HEK293 (cell line): Measurements from ENCODE around the gene CELA1.

Experiments
- GLIS1 ChIP-seq: fragments of 450-650 bp; formaldehyde crosslinking; IDR thresholded peaks from 2 replicates; pipeline ENCODE4 v1.5.1; 2016; ENCODE audit warnings: missing biosample characterization, missing genetic modification characterization
- GLIS2 ChIP-seq: fragments of 450-650 bp; formaldehyde crosslinking; IDR thresholded peaks from 2 replicates; pipeline ENCODE4 v1.5.1; 2016; ENCODE audit warnings: missing biosample characterization, missing genetic modification characterization
- HIC1 ChIP-seq: fragments of 450-650 bp; formaldehyde crosslinking; IDR thresholded peaks from 2 replicates; pipeline ENCODE4 v1.5.1; 2016; ENCODE audit warnings: missing biosample characterization, missing genetic modification characterization
- HOXD13 ChIP-seq: sonication (generic); formaldehyde crosslinking; IDR thresholded peaks from 2 replicates; pipeline ENCODE4 v1.8.0; 2022; ENCODE audit warnings: missing genetic modification reagents, borderline replicate concordance
- SCRT2 ChIP-seq: fragments of 450-650 bp; formaldehyde crosslinking; IDR thresholded peaks from 2 replicates; pipeline ENCODE4 v1.5.1; 2016; ENCODE audit warnings: missing biosample characterization, missing genetic modification characterization
- SETDB1 ChIP-seq: IDR thresholded peaks from one replicate; pipeline ENCODE4 v1.6.1; 2017; ENCODE audit warnings: mild to moderate bottlenecking, low read length, moderate library complexity, mixed read lengths; ENCODE audit not compliant: insufficient read length
- ZBTB17 ChIP-seq: fragments of 450-650 bp; formaldehyde crosslinking; IDR thresholded peaks from 2 replicates; pipeline ENCODE4 v1.5.1; 2016; ENCODE audit warnings: missing biosample characterization, missing genetic modification characterization
- ZBTB20 ChIP-seq: fragments of 450-650 bp; formaldehyde crosslinking; IDR thresholded peaks from 2 replicates; pipeline ENCODE4 v1.5.1; 2016; ENCODE audit warnings: missing biosample characterization, missing genetic modification characterization
- ZBTB7A ChIP-seq: fragments of 450-650 bp; formaldehyde crosslinking; IDR thresholded peaks from 2 replicates; pipeline ENCODE4 v1.5.1; 2016; ENCODE audit warnings: low read depth, missing biosample characterization, missing genetic modification characterization
- ZFP3 ChIP-seq: fragments of 450-650 bp; formaldehyde crosslinking; IDR thresholded peaks from 2 replicates; pipeline ENCODE4 v1.5.1; 2016; ENCODE audit warnings: low read depth, missing biosample characterization, missing genetic modification characterization
- ZFP41 ChIP-seq: fragments of 450-650 bp; formaldehyde crosslinking; IDR thresholded peaks from 2 replicates; pipeline ENCODE4 v1.5.1; 2016; ENCODE audit warnings: missing biosample characterization, missing genetic modification characterization, borderline replicate concordance
- ZIC2 ChIP-seq: fragments of 450-650 bp; formaldehyde crosslinking; IDR thresholded peaks from 2 replicates; pipeline ENCODE4 v1.5.1; 2016; ENCODE audit warnings: missing biosample characterization, missing genetic modification characterization
- ZNF2 ChIP-seq: fragments of 450-650 bp; formaldehyde crosslinking; IDR thresholded peaks from 2 replicates; pipeline ENCODE4 v1.5.1; 2016; ENCODE audit warnings: missing biosample characterization, missing genetic modification characterization
- ZNF214 ChIP-seq: fragments of 450-650 bp; formaldehyde crosslinking; IDR thresholded peaks from 2 replicates; pipeline ENCODE4 v1.5.1; 2017; ENCODE audit warnings: missing biosample characterization, mild to moderate bottlenecking, missing genetic modification characterization, borderline replicate concordance
- ZNF274 ChIP-seq, 2 experiments: fragments of 200-500 bp in 1 of 2; fragments of 450-650 bp in 1 of 2; sonication (Bioruptor generic) in 1 of 2; formaldehyde crosslinking in 1 of 2; IDR thresholded peaks; 2 replicates each; pipeline versions ENCODE4 v1.5.1 to v1.6.1; 2014 to 2016; ENCODE audit warnings: borderline replicate concordance in 1 of 2, inconsistent platforms in 1 of 2, low read length in 1 of 2, missing biosample characterization in 1 of 2, missing genetic modification characterization in 1 of 2
- ZNF280D ChIP-seq: fragments of 450-650 bp; formaldehyde crosslinking; IDR thresholded peaks from 2 replicates; pipeline ENCODE4 v1.5.1; 2016; ENCODE audit warnings: missing biosample characterization, missing genetic modification characterization
- ZNF292 ChIP-seq: fragments of 450-650 bp; formaldehyde crosslinking; IDR thresholded peaks from 2 replicates; pipeline ENCODE4 v1.5.1; 2016; ENCODE audit warnings: low read depth, missing biosample characterization, missing genetic modification characterization, borderline replicate concordance
- ZNF335 ChIP-seq: fragments of 450-650 bp; formaldehyde crosslinking; conservative IDR thresholded peaks from 2 replicates; pipeline ENCODE4 v1.5.1; 2016; ENCODE audit warnings: missing biosample characterization, missing genetic modification characterization
- ZNF341 ChIP-seq: fragments of 450-650 bp; formaldehyde crosslinking; IDR thresholded peaks from 2 replicates; pipeline ENCODE4; 2016; ENCODE audit warnings: low read depth, missing biosample characterization, missing genetic modification characterization
- ZNF423 ChIP-seq: fragments of 450-650 bp; formaldehyde crosslinking; IDR thresholded peaks from 2 replicates; pipeline ENCODE4 v1.5.1; 2016; ENCODE audit warnings: missing biosample characterization, missing genetic modification characterization
- ZNF530 ChIP-seq: fragments of 450-650 bp; formaldehyde crosslinking; IDR thresholded peaks from 2 replicates; pipeline ENCODE4 v1.5.1; 2016; ENCODE audit warnings: low read depth, missing biosample characterization, missing genetic modification characterization
- ZNF623 ChIP-seq: fragments of 450-650 bp; formaldehyde crosslinking; IDR thresholded peaks from 2 replicates; pipeline ENCODE4 v1.5.1; 2016; ENCODE audit warnings: missing biosample characterization, missing genetic modification characterization
- ZNF629 ChIP-seq: fragments of 450-650 bp; formaldehyde crosslinking; IDR thresholded peaks from 2 replicates; pipeline ENCODE4 v1.5.1; 2017; ENCODE audit warnings: missing biosample characterization, missing genetic modification characterization
- ZNF704 ChIP-seq: fragments of 450-650 bp; formaldehyde crosslinking; IDR thresholded peaks from 2 replicates; pipeline ENCODE4 v1.5.1; 2016; ENCODE audit warnings: missing biosample characterization, missing genetic modification characterization
- ZNF707 ChIP-seq: fragments of 450-650 bp; formaldehyde crosslinking; IDR thresholded peaks from 2 replicates; pipeline ENCODE4 v1.5.1; 2016; ENCODE audit warnings: missing biosample characterization, missing genetic modification characterization
- ZSCAN5A ChIP-seq: fragments of 450-650 bp; formaldehyde crosslinking; IDR thresholded peaks from 2 replicates; pipeline ENCODE4 v1.5.1; 2016; ENCODE audit warnings: missing biosample characterization, missing genetic modification characterization
- TF ChIP-seq, protein P1 (sequence below): fragments of 450-650 bp; formaldehyde crosslinking; conservative IDR thresholded peaks from 2 replicates; pipeline ENCODE4 v1.5.1; 2016; ENCODE audit warnings: low read depth, missing biosample characterization, missing genetic modification characterization

Gene CELA1

DNA sequence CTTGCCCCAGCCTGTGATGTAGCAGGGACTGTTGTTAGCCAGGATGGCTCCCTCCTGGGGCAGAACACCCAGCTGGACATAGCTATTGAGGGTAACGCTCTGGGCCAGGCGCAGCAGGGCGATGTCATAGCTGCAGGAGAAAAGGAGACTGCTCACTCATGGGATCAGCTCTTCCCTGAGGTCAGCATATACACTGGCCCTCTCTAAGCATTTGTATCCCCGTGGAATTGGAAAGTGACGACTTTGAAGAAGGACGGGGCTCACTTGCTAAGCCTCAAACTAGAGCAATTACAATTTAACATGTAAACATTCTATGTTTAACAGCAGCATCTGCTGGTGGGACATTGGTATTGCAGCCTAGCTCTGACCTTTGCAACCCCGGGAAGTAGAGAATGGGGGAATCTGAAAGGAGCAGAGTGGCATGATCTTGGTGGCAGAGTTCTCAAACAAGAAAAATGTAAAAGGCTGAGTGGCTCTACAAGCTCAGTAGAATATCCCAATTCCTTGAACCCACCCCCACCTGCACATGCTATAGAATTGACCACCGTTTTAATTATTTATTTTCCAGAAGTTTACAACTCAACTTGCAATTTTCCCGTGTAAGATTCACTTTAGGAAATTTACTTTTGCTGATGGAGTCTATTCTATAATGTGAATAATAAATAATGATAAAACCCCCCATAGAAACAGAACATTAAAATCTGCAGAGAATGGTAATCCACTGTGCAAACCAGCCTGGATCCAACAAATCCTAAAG is 5.0 kb downstream of the CELA1 start (continued):
- TF ChIP-seq ZFP3 (tag by site-specific recombination) (no peak), SCRT2 (tag by site-specific recombination) (no peak), ZNF2 (tag by site-specific recombination) (peak; percentile 99), ZNF707 (tag by site-specific recombination) (no peak), ZNF280D (tag by site-specific recombination) (no peak), ZBTB17 (tag by site-specific recombination) (peak; percentile 80), ZNF341 (tag by site-specific recombination) (peak; percentile 18; the same call in 1 of the 2 replicates), HOXD13 (no peak), GLIS1 (tag by site-specific recombination) (no peak), ZIC2 (tag by site-specific recombination) (peak; percentile 46; the same call in 1 of the 2 replicates), HIC1 (tag by site-specific recombination) (no peak), ZBTB7A (tag by site-specific recombination) (no peak), ZBTB20 (tag by site-specific recombination) (no peak), ZNF623 (tag by site-specific recombination) (no peak), ZNF423 (tag by site-specific recombination) (no peak), ZNF292 (tag by site-specific recombination) (no peak), ZNF530 (tag by site-specific recombination) (no peak), ZSCAN5A (no peak), ZFP41 (tag by site-specific recombination) (no peak), ZNF274 (IDR thresholded peaks at IDR 0.05; ENCODE audit: low read length) (no peak), ZNF274 (tag by site-specific recombination; IDR thresholded peaks at IDR 0.05; ENCODE audit: borderline replicate concordance) (no peak), SETDB1 (no peak), ZNF335 (no peak), GLIS2 (no peak), ZNF704 (tag by site-specific recombination) (no peak), ZNF214 (tag by site-specific recombination) (no peak), ZNF629 (peak; percentile 43; the same call in 1 of the 2 replicates)
- TF ChIP-seq, protein P1, sequence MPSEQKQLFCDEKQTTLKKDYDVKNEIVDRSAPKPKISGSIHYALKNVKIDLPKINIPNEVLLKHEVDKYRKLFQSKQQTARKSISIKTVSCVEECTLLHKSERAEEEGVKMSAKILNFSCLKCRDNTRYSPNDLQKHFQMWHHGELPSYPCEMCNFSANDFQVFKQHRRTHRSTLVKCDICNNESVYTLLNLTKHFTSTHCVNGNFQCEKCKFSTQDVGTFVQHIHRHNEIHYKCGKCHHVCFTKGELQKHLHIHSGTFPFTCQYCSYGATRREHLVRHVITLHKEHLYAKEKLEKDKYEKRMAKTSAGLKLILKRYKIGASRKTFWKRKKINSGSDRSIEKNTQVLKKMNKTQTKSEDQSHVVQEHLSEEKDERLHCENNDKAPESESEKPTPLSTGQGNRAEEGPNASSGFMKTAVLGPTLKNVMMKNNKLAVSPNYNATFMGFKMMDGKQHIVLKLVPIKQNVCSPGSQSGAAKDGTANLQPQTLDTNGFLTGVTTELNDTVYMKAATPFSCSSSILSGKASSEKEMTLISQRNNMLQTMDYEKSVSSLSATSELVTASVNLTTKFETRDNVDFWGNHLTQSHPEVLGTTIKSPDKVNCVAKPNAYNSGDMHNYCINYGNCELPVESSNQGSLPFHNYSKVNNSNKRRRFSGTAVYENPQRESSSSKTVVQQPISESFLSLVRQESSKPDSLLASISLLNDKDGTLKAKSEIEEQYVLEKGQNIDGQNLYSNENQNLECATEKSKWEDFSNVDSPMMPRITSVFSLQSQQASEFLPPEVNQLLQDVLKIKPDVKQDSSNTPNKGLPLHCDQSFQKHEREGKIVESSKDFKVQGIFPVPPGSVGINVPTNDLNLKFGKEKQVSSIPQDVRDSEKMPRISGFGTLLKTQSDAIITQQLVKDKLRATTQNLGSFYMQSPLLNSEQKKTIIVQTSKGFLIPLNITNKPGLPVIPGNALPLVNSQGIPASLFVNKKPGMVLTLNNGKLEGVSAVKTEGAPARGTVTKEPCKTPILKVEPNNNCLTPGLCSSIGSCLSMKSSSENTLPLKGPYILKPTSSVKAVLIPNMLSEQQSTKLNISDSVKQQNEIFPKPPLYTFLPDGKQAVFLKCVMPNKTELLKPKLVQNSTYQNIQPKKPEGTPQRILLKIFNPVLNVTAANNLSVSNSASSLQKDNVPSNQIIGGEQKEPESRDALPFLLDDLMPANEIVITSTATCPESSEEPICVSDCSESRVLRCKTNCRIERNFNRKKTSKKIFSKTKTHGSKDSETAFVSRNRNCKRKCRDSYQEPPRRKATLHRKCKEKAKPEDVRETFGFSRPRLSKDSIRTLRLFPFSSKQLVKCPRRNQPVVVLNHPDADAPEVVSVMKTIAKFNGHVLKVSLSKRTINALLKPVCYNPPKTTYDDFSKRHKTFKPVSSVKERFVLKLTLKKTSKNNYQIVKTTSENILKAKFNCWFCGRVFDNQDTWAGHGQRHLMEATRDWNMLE (tag by site-specific recombination), result 0 out of 2 replicates have a peak, but pooled peaks have one; percentile 35
